ENCODE data around the gene SLC26A9. TPM values are rescaled to one million over a fixed set of nuclear protein-coding genes. Genes with fewer than 3 reads are reported as not detected.
A peak's percentile ranks its signal among the peaks of the same experiment; 100 is the strongest.

Gene SLC26A9
- total and polyA plus RNA-seq, 2 of the 4 experiments (the other 2 are of a cell fraction), result not detected

DNA sequence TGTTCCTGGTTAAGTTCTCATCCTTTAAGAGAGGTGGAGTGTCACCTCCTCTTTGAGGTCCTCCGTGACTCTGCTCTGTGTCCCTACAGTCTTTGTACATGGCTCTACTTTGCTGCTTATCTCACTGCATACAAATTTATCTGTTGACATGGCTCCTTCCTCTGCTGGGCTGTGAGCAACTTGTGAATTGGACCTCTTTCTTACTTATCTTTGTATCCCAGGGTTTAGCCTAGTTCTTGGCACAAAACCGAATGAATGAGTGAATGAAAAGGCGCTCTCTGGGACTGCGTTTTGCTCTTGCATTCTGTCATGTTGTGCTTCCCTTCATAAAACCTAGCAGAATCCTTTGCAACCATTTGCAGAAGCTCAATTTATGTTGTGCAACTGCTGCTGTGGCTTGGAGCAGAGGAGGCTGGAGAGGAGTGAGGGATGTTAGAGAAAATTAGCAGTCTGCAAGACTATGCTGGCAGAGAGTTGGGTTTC lies 12.4 kb downstream of the SLC26A9 start:
- Histone ChIP-seq H3K9me1 (ENCODE audit: insufficient read depth, low read length) (peaks cover 3% of the 10 kb centered on the region; the same call in 1 of the 2 replicates), H3K23ac (ENCODE audit: low read depth, low read length) (no peak overlapping the region), H3K36me3 (ENCODE audit: control insufficient read depth, insufficient read depth, low read length) (no peaks in the 10 kb centered on the region), H4K8ac (ENCODE audit: low read depth in 2 of 2, low read length in 2 of 2) (no peak overlapping the region), H3K27ac (ENCODE audit: insufficient read depth, low read length) (no peak overlapping the region), H3K9ac (ENCODE audit: low read depth, low read length) (no peak overlapping the region), H2BK15ac (ENCODE audit: low read depth, low read length) (no peak overlapping the region), H3K18ac (ENCODE audit: low read depth, low read length) (no peak overlapping the region), H2AFZ (replicated peaks; ENCODE audit: low read length, poor library complexity) (peak overlapping the region; percentile 10), H3K4me3 (ENCODE audit: insufficient read depth, low read depth, low read length) (no peak overlapping the region), H3K4ac (ENCODE audit: low read depth, low read length) (no peak overlapping the region), H4K5ac (ENCODE audit: low read depth, low read length) (no peak overlapping the region), H3K14ac (replicated peaks; ENCODE audit: low read depth, low read length) (no peak overlapping the region), H4K91ac (ENCODE audit: insufficient read depth, low read depth, low read length) (no peak overlapping the region), H3K4me1 (ENCODE audit: control insufficient read depth, insufficient read depth, low read length) (peaks cover 5% of the 10 kb centered on the region), H3K4me2 (ENCODE audit: low read depth, low read length) (no peak overlapping the region), H3K79me1 (ENCODE audit: low read depth in 1 of 2, low read length in 2 of 2) (no peaks in the 10 kb centered on the region), H4K20me1 (ENCODE audit: insufficient read depth, low read length) (no peaks in the 10 kb centered on the region), H2BK20ac (ENCODE audit: low read depth, low read length) (no peak overlapping the region), H2BK120ac (ENCODE audit: low read depth, low read length) (no peak overlapping the region), H2AK5ac (ENCODE audit: low read depth, low read length) (no peak overlapping the region), H3K9me3 (ENCODE audit: control insufficient read depth, insufficient read depth, low read length) (no peaks in the 10 kb centered on the region), H2AK9ac (replicated peaks; ENCODE audit: low read depth, low read length, poor library complexity) (no peak overlapping the region), H2BK5ac (ENCODE audit: low read depth, low read length, poor library complexity, severe bottlenecking) (no peak overlapping the region), H3K56ac (ENCODE audit: extremely low read depth, insufficient read depth, low read length) (no peak overlapping the region), H3K27me3 (ENCODE audit: control insufficient read depth, insufficient read depth, low read length) (peaks cover 35% of the 10 kb centered on the region)
- ChIA-PET CTCF (interaction anchor here (0.7 to 1.6 kb wide), 2 partner anchors 13 to 47 kb away, joined by 3 to 6 read pairs; no protein-coding TSS in a partner anchor), POLR2A (ENCODE audit: unreplicated experiment) (no interaction called here)
- ATAC-seq (ENCODE audit: low read depth) (no peak), DNase-seq (no peak)
- in situ Hi-C loops (cut with MboI; ENCODE audit: low sequenced_read_pairs), result no loop called here
- WGBS, 2 experiments (ENCODE audit: extremely low coverage in 2 of 2, insufficient read length in 1 of 2), result no CpG with 5 or more reads among the region's 4 CpGs
- intact Hi-C loops (cut with micrococcal nuclease), result no loop called here
- BruUV-seq (replicated peaks), result no TSS peak
- dilution Hi-C loops (cut with HindIII; ENCODE audit: low sequenced_read_pairs, unreplicated experiment), result no loop called here
- TF ChIP-seq, protein P1, sequence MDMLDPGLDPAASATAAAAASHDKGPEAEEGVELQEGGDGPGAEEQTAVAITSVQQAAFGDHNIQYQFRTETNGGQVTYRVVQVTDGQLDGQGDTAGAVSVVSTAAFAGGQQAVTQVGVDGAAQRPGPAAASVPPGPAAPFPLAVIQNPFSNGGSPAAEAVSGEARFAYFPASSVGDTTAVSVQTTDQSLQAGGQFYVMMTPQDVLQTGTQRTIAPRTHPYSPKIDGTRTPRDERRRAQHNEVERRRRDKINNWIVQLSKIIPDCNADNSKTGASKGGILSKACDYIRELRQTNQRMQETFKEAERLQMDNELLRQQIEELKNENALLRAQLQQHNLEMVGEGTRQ (IDR thresholded peaks at IDR 0.05; ENCODE audit: low read depth, low read length), result no peak
- TF ChIP-seq POLR2A (IDR thresholded peaks at IDR 0.05; ENCODE audit: low read depth, low read length) (no peak), MAZ (IDR thresholded peaks at IDR 0.05; ENCODE audit: borderline replicate concordance, low read depth, low read length) (no peak), FOS (IDR thresholded peaks at IDR 0.05; ENCODE audit: low read depth, low read length) (no peak), BHLHE40 (IDR thresholded peaks at IDR 0.05; ENCODE audit: low read depth, low read length) (no peak), RAD21 (IDR thresholded peaks at IDR 0.05; ENCODE audit: low read length) (no peak)
- TF ChIP-seq, protein P2, sequence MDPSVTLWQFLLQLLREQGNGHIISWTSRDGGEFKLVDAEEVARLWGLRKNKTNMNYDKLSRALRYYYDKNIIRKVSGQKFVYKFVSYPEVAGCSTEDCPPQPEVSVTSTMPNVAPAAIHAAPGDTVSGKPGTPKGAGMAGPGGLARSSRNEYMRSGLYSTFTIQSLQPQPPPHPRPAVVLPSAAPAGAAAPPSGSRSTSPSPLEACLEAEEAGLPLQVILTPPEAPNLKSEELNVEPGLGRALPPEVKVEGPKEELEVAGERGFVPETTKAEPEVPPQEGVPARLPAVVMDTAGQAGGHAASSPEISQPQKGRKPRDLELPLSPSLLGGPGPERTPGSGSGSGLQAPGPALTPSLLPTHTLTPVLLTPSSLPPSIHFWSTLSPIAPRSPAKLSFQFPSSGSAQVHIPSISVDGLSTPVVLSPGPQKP (IDR thresholded peaks at IDR 0.05; ENCODE audit: borderline replicate concordance, low read depth, low read length), result no peak
- TF ChIP-seq, protein P3, sequence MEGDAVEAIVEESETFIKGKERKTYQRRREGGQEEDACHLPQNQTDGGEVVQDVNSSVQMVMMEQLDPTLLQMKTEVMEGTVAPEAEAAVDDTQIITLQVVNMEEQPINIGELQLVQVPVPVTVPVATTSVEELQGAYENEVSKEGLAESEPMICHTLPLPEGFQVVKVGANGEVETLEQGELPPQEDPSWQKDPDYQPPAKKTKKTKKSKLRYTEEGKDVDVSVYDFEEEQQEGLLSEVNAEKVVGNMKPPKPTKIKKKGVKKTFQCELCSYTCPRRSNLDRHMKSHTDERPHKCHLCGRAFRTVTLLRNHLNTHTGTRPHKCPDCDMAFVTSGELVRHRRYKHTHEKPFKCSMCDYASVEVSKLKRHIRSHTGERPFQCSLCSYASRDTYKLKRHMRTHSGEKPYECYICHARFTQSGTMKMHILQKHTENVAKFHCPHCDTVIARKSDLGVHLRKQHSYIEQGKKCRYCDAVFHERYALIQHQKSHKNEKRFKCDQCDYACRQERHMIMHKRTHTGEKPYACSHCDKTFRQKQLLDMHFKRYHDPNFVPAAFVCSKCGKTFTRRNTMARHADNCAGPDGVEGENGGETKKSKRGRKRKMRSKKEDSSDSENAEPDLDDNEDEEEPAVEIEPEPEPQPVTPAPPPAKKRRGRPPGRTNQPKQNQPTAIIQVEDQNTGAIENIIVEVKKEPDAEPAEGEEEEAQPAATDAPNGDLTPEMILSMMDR (conservative IDR thresholded peaks at IDR 0.05; ENCODE audit: low read depth, low read length), result no peak
